GM12878 (cell line): ENCODE data around the gene PLPP1. TPM values are rescaled to one million over a fixed set of nuclear protein-coding genes. Genes with fewer than 3 reads are reported as not detected.

ENCODE experiments used
- ATAC-seq: fragments of 200-7000 bp; cut with Tn5 transposase; 3 replicates; pipeline ENCODE4 v1.9.1; 2020; ENCODE audit warnings: mild to moderate bottlenecking, moderate library complexity
- BruUV-seq: library from RNA; stranded (reverse); fragments of 400-500 nt; replicated peaks from 2 replicates; lab custom pipeline; 2021; lab: Mats Ljungman, UMichigan
- CTCF ChIA-PET: fragments of 300-600 bp; sonication (Branson Sonifier 250); formaldehyde crosslinking; extraction: SDS; loops from one replicate; lab custom pipeline; 2021; ENCODE audit warnings: inconsistent platforms; lab: Yijun Ruan, JAX
- POLR2A ChIA-PET: fragments of 350-600 bp; formaldehyde crosslinking; extraction: SDS; loops from one replicate; lab custom pipeline; 2021; ENCODE audit warnings: inconsistent platforms; lab: Charles Lee
- RAD21 ChIA-PET: fragments of 300-600 bp; sonication (Branson Sonifier 250); formaldehyde crosslinking; loops from one replicate; lab custom pipeline; 2023; ENCODE audit warnings: antibody characterized with exemption; ENCODE audit not compliant: unreplicated experiment; lab: Charles Lee
- SMC1A ChIA-PET: fragments of 300-600 bp; sonication (Branson Sonifier 250); formaldehyde crosslinking; loops from one replicate; lab custom pipeline; 2023; ENCODE audit not compliant: unreplicated experiment, uncharacterized antibody; lab: Charles Lee
- DNase-seq: peaks from one replicate; pipeline ENCODE4 v3.0.0-alpha.2; 2011; ENCODE audit warnings: low read depth, low spot score
- FAIRE-seq: peaks from 3 replicates; lab custom pipeline; 2011; peaks lifted over from hg19 to GRCh38; lab: Jason Lieb, UNC
- H2AFZ ChIP-seq: 2 replicates; pipeline ENCODE4 v1.6.0; 2011; ENCODE audit warnings: low read depth, low read length, control low read depth; ENCODE audit not compliant: control insufficient read depth
- H3K27ac ChIP-seq: 2 replicates; pipeline ENCODE4 v1.5.1; 2011; ENCODE audit warnings: control low read depth; ENCODE audit not compliant: control insufficient read depth, insufficient read depth
- H3K27me3 ChIP-seq, 2 experiments: replicated peaks in 1 of 2; 2 replicates each; pipeline versions ENCODE4 v1.6.0 to v1.6.1; 2011; ENCODE audit warnings: low read length in 1 of 2; ENCODE audit not compliant: control insufficient read depth in 2 of 2, insufficient read depth in 2 of 2
- H3K36me3 ChIP-seq, 2 experiments: 2 replicates each; pipeline ENCODE4 v1.5.1; 2011; ENCODE audit warnings: low read length in 1 of 2; ENCODE audit not compliant: control insufficient read depth in 2 of 2, insufficient read depth in 2 of 2
- H3K4me1 ChIP-seq: 2 replicates; pipeline ENCODE4 v1.6.1; 2011; ENCODE audit warnings: mild to moderate bottlenecking, low read length, moderate library complexity, mixed read lengths; ENCODE audit not compliant: control insufficient read depth, insufficient read depth
- H3K4me2 ChIP-seq: 2 replicates; pipeline ENCODE4 v1.6.0; 2011; ENCODE audit warnings: control low read depth; ENCODE audit not compliant: control insufficient read depth, insufficient read depth
- H3K4me3 ChIP-seq: fragments of 200-600 bp; sonication (generic); 2 replicates; pipeline ENCODE4 v1.5.1; 2016
- H3K79me2 ChIP-seq: 2 replicates; pipeline ENCODE4 v1.6.0; 2011; ENCODE audit warnings: low read length; ENCODE audit not compliant: control insufficient read depth, insufficient read depth
- H3K9ac ChIP-seq: 2 replicates; pipeline ENCODE4 v1.8.0; 2011; ENCODE audit warnings: low read length, control low read depth, mixed read lengths; ENCODE audit not compliant: control insufficient read depth, insufficient read depth
- H3K9me3 ChIP-seq: replicated peaks from 3 replicates; pipeline ENCODE4 v1.5.1; 2011; ENCODE audit warnings: mild to moderate bottlenecking, low read length; ENCODE audit not compliant: control insufficient read depth, insufficient read depth
- H4K20me1 ChIP-seq: 2 replicates; pipeline ENCODE4 v1.6.0; 2011; ENCODE audit not compliant: control insufficient read depth, insufficient read depth
- ATF2 ChIP-seq: IDR thresholded peaks from 2 replicates; pipeline ENCODE4 v1.6.1; 2012; ENCODE audit warnings: low read length, inconsistent platforms
- E2F4 ChIP-seq: IDR thresholded peaks from 2 replicates; pipeline ENCODE4 v1.6.1; 2012; ENCODE audit warnings: low read depth, low read length, improper control_type of control experiment
- EP300 ChIP-seq, 2 experiments: fragments of 150-350 bp in 1 of 2; IDR thresholded peaks; 2 replicates each; pipeline ENCODE4 v1.6.1; 2011 to 2012; ENCODE audit warnings: low read depth in 2 of 2, low read length in 2 of 2, borderline replicate concordance in 1 of 2, improper control_type of control experiment in 1 of 2, inconsistent platforms in 1 of 2; ENCODE audit not compliant: control insufficient read depth in 1 of 2
- IRF4 ChIP-seq: IDR thresholded peaks from 2 replicates; pipeline ENCODE4 v1.6.1; 2011; ENCODE audit warnings: low read depth, low read length
- RAD21 ChIP-seq: IDR thresholded peaks from 2 replicates; pipeline ENCODE4 v1.6.1; 2011; ENCODE audit warnings: mild to moderate bottlenecking, low read depth, low read length, moderate library complexity; ENCODE audit not compliant: insufficient read depth
- REST ChIP-seq: IDR thresholded peaks from 2 replicates; pipeline ENCODE4 v1.6.1; 2012; ENCODE audit warnings: mild to moderate bottlenecking, low read depth, low read length
- RFX5 ChIP-seq: IDR thresholded peaks from 2 replicates; pipeline ENCODE4 v1.6.1; 2011; ENCODE audit warnings: low read depth, low read length, improper control_type of control experiment
- SUPT20H ChIP-seq: IDR thresholded peaks from 2 replicates; pipeline ENCODE4 v1.6.1; 2011; ENCODE audit warnings: low read depth, mild to moderate bottlenecking, low read length, moderate library complexity, borderline replicate concordance; ENCODE audit not compliant: control insufficient read depth
- TCF3 ChIP-seq: IDR thresholded peaks from 2 replicates; pipeline ENCODE4 v1.6.1; 2012; ENCODE audit warnings: low read depth, mild to moderate bottlenecking, low read length, borderline replicate concordance; ENCODE audit not compliant: insufficient read depth
- TCF7 ChIP-seq: IDR thresholded peaks from 2 replicates; pipeline ENCODE4 v1.6.1; 2014; ENCODE audit warnings: antibody characterized with exemption, borderline replicate concordance
- ZBTB11 ChIP-seq: fragments of 450-650 bp; formaldehyde crosslinking; IDR thresholded peaks from 2 replicates; pipeline ENCODE4 v1.5.0; 2022; ENCODE audit warnings: mild to moderate bottlenecking, missing genetic modification characterization
- WGBS: methylation state at CpG from one replicate; pipeline ENCODE4 v1.1.6; 2016; ENCODE audit warnings: low lambda C conversion rate; ENCODE audit not compliant: insufficient replicate concordance, insufficient coverage; ENCODE audit errors: missing lambda C conversion rate; 5-methylcytosine and 5-hydroxymethylcytosine counted together
- in situ Hi-C: fragments of 300-500 bp; cut with MboI; formaldehyde crosslinking; loops from 9 replicates; pipeline ENCODE4 v1.14.3; 2018; ENCODE audit warnings: mixed read lengths
- intact Hi-C: fragments of 100-400 bp; cut with micrococcal nuclease; formaldehyde crosslinking; loops from one replicate; pipeline ENCODE4 v1.14.2; 2022; ENCODE audit not compliant: unreplicated experiment
- polyA plus RNA-seq, 11 experiments: library from polyadenylated mRNA; depleted of rRNA in 4 of 11; unstranded in 6 of 11; stranded (reverse) in 5 of 11; fragments of >200 nt; fragmentation: Nextera tagmentation in 4 of 11; fragmentation: Illumina TruSeq in 1 of 11; extraction: Ambion mirVana in 4 of 11; extraction: Trizol in 1 of 11; gene quantifications; 1 replicate in 1 of 11; 2 replicates in 10 of 11; pipeline versions ENCODE4 v1.2.1 to v1.2.3, GENCODE V29; 2011 to 2016; ENCODE audit warnings: inconsistent platforms in 2 of 11, missing spikeins in 2 of 11, low read depth in 1 of 11
- total RNA-seq, 4 experiments: library from RNA; depleted of rRNA in 3 of 4; stranded (reverse); fragments of >200 nt in 3 of 4; fragmentation: Illumina TruSeq in 1 of 4; extraction: Trizol in 1 of 4; gene quantifications; 2 replicates each; pipeline versions ENCODE4 v1.2.1 to v1.2.3, GENCODE V29; 2013 to 2021

PLPP1 gene
- total and polyA plus RNA-seq, 10 of the 15 experiments (the other 5 are each of a cell fraction or from before 2014, with no cell fraction given): 3.0 to 11.3 (median 8.1) TPM

GRCh38 chr5:55385227-55385626, 149.5 kb downstream of the PLPP1 start:
- no peaks in the 10 kb centered on the region for H4K20me1 ChIP-seq
- SMC1A ChIA-PET: interaction anchor here (1.4 kb wide), 1 partner anchor 18 kb away, joined by 3 read pairs; no protein-coding TSS in a partner anchor
- BruUV-seq: no TSS peak
- DNase-seq (no peak), FAIRE-seq (no peak), ATAC-seq (no peak)
- RAD21 ChIA-PET: no interaction called here
- POLR2A ChIA-PET: no interaction called here
- peaks cover 12% of the 10 kb centered on the region; the same call in 2 of the 3 replicates for H3K9me3 ChIP-seq
- no peak overlapping the region for H2AFZ ChIP-seq
- in situ Hi-C loops (no loop called here), intact Hi-C loops (no loop called here)
- no peaks in the 10 kb centered on the region for H3K27me3 ChIP-seq
- CTCF ChIA-PET: no interaction called here
- peaks cover 3 to 34% of the 10 kb centered on the region in 2 experiments; a peak in 3 of 4 replicates for H3K36me3 ChIP-seq
- H3K9ac ChIP-seq: no peak overlapping the region
- no peaks in the 10 kb centered on the region for H3K79me2 ChIP-seq
- no peak overlapping the region for H3K4me3 ChIP-seq
- no peaks in the 10 kb centered on the region for H3K4me1 ChIP-seq
- no peak overlapping the region for H3K27ac ChIP-seq
- no peak overlapping the region for H3K4me2 ChIP-seq
- 93% methylated on average over 1 of the region's 1 CpG for WGBS
- no peak for TF ChIP-seq IRF4
- TF ChIP-seq TCF3: no peak
- no peak for TF ChIP-seq TCF7
- TF ChIP-seq ATF2: no peak
- no peak for TF ChIP-seq RFX5
- no peak for TF ChIP-seq SUPT20H
- TF ChIP-seq ZBTB11 (CRISPR knock-in tag): no peak
- no peak for TF ChIP-seq E2F4
- no peak for TF ChIP-seq EP300 (IDR thresholded peaks at IDR 0.05; ENCODE audit: borderline replicate concordance in 1 of 2, control insufficient read depth in 1 of 2, low read depth in 2 of 2, low read length in 2 of 2)
- no peak for TF ChIP-seq REST
- TF ChIP-seq RAD21: no peak
